SU-DHL-6 (cell line): ENCODE results near the gene REXO1.

ENCODE experiments used
- H2AFZ ChIP-seq: fragments of 200-600 bp; sonication (generic); 2 replicates; pipeline ENCODE4 v1.6.1; 2014; ENCODE audit warnings: low read depth, mild to moderate bottlenecking, moderate library complexity, mixed read lengths, antibody characterized with exemption, low read length; ENCODE audit not compliant: severe bottlenecking
- H3F3A ChIP-seq: fragments of 200-600 bp; shearing (Covaris generic); 2 replicates; pipeline ENCODE4 v1.6.0; 2016; ENCODE audit warnings: antibody characterized with exemption, mild to moderate bottlenecking; ENCODE audit not compliant: insufficient read depth
- H3K27ac ChIP-seq: fragments of 200-600 bp; sonication (generic); 2 replicates; pipeline ENCODE4 v1.5.1; 2016; ENCODE audit warnings: low read depth, mild to moderate bottlenecking, low read length, moderate library complexity, mixed read lengths
- H3K27me3 ChIP-seq: fragments of 200-600 bp; sonication (generic), shearing (Covaris generic); 2 replicates; pipeline ENCODE4 v1.6.0; 2014; ENCODE audit warnings: mild to moderate bottlenecking, low read length
- H3K36me3 ChIP-seq: fragments of 200-600 bp; sonication (generic); 2 replicates; pipeline ENCODE4 v1.6.1; 2014; ENCODE audit warnings: mild to moderate bottlenecking, low read length, mixed read lengths
- H3K4me2 ChIP-seq: fragments of 300-600, 200-600 bp; shearing (Covaris generic), sonication (generic); 2 replicates; pipeline ENCODE4 v1.6.0; 2014; ENCODE audit warnings: low read length, low read depth, mild to moderate bottlenecking; ENCODE audit not compliant: poor library complexity, severe bottlenecking
- H3K4me3 ChIP-seq: fragments of 200-600 bp; sonication (generic); 2 replicates; pipeline ENCODE4 v1.5.1; 2014; ENCODE audit warnings: antibody characterized with exemption, low read length, mild to moderate bottlenecking, mixed read lengths; ENCODE audit not compliant: insufficient read depth, poor library complexity, severe bottlenecking
- H3K79me2 ChIP-seq: fragments of 200-600 bp; sonication (generic); 2 replicates; pipeline ENCODE4 v1.6.1; 2014; ENCODE audit warnings: mild to moderate bottlenecking, low read length, moderate library complexity; ENCODE audit not compliant: insufficient read depth
- H3K9ac ChIP-seq: fragments of 200-600 bp; sonication (generic); 2 replicates; pipeline ENCODE4 v1.7.0; 2014; ENCODE audit warnings: mild to moderate bottlenecking, low read length
- H3K9me2 ChIP-seq: fragments of 200-600 bp; sonication (generic); replicated peaks from 2 replicates; pipeline ENCODE4 v1.6.1; 2014; ENCODE audit warnings: low read length; ENCODE audit not compliant: insufficient read depth
- H3K9me3 ChIP-seq: fragments of 200-600 bp; sonication (generic); 2 replicates; pipeline ENCODE4 v1.6.1; 2014; ENCODE audit warnings: low read length, mixed read lengths; ENCODE audit not compliant: insufficient read depth
- H4K20me1 ChIP-seq: fragments of 200-600 bp; sonication (generic); 2 replicates; pipeline ENCODE4 v1.6.1; 2014; ENCODE audit warnings: low read depth, mild to moderate bottlenecking, antibody characterized with exemption, low read length, moderate library complexity, mixed read lengths
- EZH2phosphoT487 ChIP-seq: fragments of 200-600 bp; sonication (generic), shearing (Covaris generic); conservative IDR thresholded peaks from 2 replicates; pipeline ENCODE4 v1.6.1; 2018; ENCODE audit warnings: mild to moderate bottlenecking, antibody characterized with exemption, low read length, moderate library complexity, mixed read lengths
- TF ChIP-seq, protein P1 (sequence below): fragments of 200-600 bp; sonication (generic); IDR thresholded peaks from one replicate; pipeline ENCODE4 v1.5.1; 2017; ENCODE audit warnings: antibody characterized with exemption, mild to moderate bottlenecking, low read length, moderate library complexity; ENCODE audit not compliant: insufficient read depth, poor library complexity, severe bottlenecking

Gene REXO1

DNA sequence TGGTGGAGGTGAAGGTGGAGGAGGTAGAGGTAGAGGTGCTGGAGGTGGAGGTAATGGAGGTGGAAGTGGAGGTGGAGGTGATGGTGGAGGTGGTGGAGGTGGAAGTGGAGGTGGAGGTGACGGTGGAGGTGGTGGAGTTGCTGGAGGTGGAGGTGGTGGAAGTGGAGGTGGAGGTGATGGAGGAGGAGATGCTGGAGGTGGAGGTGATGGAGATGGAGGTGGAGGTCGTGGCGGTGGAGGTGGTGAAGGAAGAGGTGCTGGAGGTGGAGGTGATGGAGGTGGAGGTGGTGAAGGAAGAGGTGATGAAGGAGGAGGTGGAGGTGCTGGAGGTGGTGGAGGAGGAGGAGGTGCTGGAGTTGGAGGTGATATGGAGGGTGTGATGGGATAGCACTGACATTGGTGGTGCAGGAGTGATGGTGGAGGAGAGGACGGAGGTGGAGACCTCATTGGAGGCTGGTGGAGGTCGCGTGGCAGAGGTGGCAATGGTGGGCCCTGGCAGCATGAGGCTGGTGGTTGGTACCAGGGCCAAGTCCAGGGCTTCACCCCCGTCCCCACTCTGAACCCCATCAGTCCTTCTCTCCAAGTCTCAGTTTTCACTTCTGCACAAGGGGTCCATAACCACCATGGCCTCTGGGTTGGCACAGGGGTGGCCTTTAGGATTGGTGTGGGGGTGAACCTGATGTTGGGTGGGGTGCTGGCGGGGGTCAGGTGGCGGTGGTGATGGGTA is 79.2 kb downstream of the REXO1 start:
- no peaks in the 10 kb centered on the region for H3K9me2 ChIP-seq
- H3K9me3 ChIP-seq: no peaks in the 10 kb centered on the region; the same call in 1 of the 2 replicates
- no peaks in the 10 kb centered on the region for H4K20me1 ChIP-seq
- H3K9ac ChIP-seq: no peak overlapping the region
- TF ChIP-seq EZH2phosphoT487: no peak
- TF ChIP-seq, protein P1, sequence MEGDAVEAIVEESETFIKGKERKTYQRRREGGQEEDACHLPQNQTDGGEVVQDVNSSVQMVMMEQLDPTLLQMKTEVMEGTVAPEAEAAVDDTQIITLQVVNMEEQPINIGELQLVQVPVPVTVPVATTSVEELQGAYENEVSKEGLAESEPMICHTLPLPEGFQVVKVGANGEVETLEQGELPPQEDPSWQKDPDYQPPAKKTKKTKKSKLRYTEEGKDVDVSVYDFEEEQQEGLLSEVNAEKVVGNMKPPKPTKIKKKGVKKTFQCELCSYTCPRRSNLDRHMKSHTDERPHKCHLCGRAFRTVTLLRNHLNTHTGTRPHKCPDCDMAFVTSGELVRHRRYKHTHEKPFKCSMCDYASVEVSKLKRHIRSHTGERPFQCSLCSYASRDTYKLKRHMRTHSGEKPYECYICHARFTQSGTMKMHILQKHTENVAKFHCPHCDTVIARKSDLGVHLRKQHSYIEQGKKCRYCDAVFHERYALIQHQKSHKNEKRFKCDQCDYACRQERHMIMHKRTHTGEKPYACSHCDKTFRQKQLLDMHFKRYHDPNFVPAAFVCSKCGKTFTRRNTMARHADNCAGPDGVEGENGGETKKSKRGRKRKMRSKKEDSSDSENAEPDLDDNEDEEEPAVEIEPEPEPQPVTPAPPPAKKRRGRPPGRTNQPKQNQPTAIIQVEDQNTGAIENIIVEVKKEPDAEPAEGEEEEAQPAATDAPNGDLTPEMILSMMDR: no peak
- H3K4me2 ChIP-seq: no peak overlapping the region
- H3K79me2 ChIP-seq: no peaks in the 10 kb centered on the region
- H3K36me3 ChIP-seq: no peaks in the 10 kb centered on the region
- no peaks in the 10 kb centered on the region for H3F3A ChIP-seq
- H3K4me3 ChIP-seq: no peak overlapping the region
- H3K27me3 ChIP-seq: peaks cover 3% of the 10 kb centered on the region; the same call in 1 of the 2 replicates
- H3K27ac ChIP-seq: no peak overlapping the region
- H2AFZ ChIP-seq: no peak overlapping the region

DNA sequence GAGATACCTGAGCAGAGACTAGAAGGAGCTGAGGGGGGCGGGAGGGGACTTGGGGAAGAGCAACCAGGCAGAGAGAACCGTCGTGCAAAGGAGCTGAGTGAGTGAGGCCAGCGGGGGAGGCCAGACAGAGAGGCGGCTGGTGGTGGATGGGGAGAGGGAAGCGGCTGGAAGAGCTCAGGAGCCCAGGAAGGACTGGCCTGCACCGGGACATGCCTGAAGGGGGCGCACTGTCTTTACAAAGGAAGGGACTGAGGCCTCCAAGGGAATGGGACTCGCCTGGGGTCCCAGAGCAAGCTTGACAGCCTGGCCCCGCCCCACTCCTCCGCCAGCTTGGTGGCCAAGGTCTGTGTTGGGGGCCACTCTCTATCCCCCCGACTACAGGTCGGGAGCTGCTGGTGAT is 80.0 kb downstream of the REXO1 start:
- no peaks in the 10 kb centered on the region for H3K9me2 ChIP-seq
- no peaks in the 10 kb centered on the region for H3F3A ChIP-seq
- no peak for TF ChIP-seq EZH2phosphoT487
- TF ChIP-seq, protein P1: no peak
- no peak overlapping the region for H3K9ac ChIP-seq
- no peak overlapping the region for H3K4me2 ChIP-seq
- H3K27ac ChIP-seq: no peak overlapping the region
- no peak overlapping the region for H3K4me3 ChIP-seq
- H4K20me1 ChIP-seq: no peaks in the 10 kb centered on the region
- H3K9me3 ChIP-seq: no peaks in the 10 kb centered on the region; the same call in 1 of the 2 replicates
- H3K79me2 ChIP-seq: no peaks in the 10 kb centered on the region
- H3K27me3 ChIP-seq: peaks cover 3% of the 10 kb centered on the region; the same call in 1 of the 2 replicates
- no peak overlapping the region for H2AFZ ChIP-seq
- H3K36me3 ChIP-seq: no peaks in the 10 kb centered on the region

DNA sequence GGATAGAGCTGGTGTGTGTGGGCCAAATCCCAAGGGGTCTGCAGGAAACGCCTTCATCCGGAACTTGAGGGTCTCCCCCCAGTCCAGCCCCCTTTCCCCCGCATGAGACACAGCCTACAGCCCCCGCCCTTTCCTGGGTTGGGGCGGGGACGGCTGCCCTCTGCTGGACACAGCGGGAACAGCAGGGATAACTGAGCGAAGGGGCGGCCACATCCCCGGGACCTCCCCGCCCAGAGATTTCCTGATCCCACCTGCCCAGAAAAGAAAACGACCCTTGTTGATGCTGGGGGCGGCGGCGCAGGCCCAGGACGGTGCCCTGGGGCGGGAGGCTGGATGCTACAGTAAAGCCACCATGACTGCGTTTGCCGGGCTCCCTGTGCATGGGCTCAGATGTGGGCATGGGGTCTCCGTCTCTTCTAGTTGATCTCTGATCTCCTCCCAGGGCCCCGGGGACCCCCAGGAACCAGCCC is 80.8 kb downstream of the REXO1 start:
- Histone ChIP-seq H3K4me3 (no peak overlapping the region), H3K27me3 (peaks cover 3% of the 10 kb centered on the region; the same call in 1 of the 2 replicates), H2AFZ (no peak overlapping the region)

More for the DNA sequence above, 80.8 kb downstream of the REXO1 start:
- Histone ChIP-seq H3F3A (no peaks in the 10 kb centered on the region), H4K20me1 (no peaks in the 10 kb centered on the region), H3K27ac (no peak overlapping the region), H3K4me2 (no peak overlapping the region), H3K9me3 (no peaks in the 10 kb centered on the region; the same call in 1 of the 2 replicates), H3K79me2 (no peaks in the 10 kb centered on the region), H3K36me3 (no peaks in the 10 kb centered on the region), H3K9ac (no peak overlapping the region), H3K9me2 (no peaks in the 10 kb centered on the region)
- no peak for TF ChIP-seq EZH2phosphoT487
- TF ChIP-seq, protein P1: peak; percentile 96
